ENCODE results near the gene AAK1.

The AAK1 gene

GRCh38 chr2:69491864-69492263, 151.7 kb downstream of the AAK1 start:
- no peak for DNase-seq (ENCODE audit: low read depth)

- no peak for DNase-seq (ENCODE audit: low read depth)
Observed at GRCh38 chr2:69490486-69490885, 153.1 kb downstream of the AAK1 start.

- peak; percentile 9 for DNase-seq (ENCODE audit: low read depth)
Observed at GRCh38 chr2:69489793-69490192, 153.7 kb downstream of the AAK1 start.

GRCh38 chr2:69483696-69484095, 159.8 kb downstream of the AAK1 start:
- DNase-seq (ENCODE audit: low read depth), result no peak

GRCh38 chr2:69483024-69483423, 160.5 kb downstream of the AAK1 start:
- DNase-seq (ENCODE audit: low read depth), result no peak

- no peak for DNase-seq (ENCODE audit: low read depth)
Observed at GRCh38 chr2:69482471-69482870, 161.1 kb downstream of the AAK1 start.

GRCh38 chr2:69481421-69481820, 162.1 kb downstream of the AAK1 start:
- no peak for DNase-seq (ENCODE audit: low read depth)

GRCh38 chr2:69477627-69478026, 165.9 kb downstream of the AAK1 start:
- DNase-seq (ENCODE audit: low read depth), result no peak

GRCh38 chr2:69474688-69475087, 168.9 kb downstream of the AAK1 start:
- DNase-seq (ENCODE audit: low read depth), result no peak

GRCh38 chr2:69471793-69472192, 171.7 kb downstream of the AAK1 start:
- no peak for DNase-seq (ENCODE audit: low read depth)

- DNase-seq (ENCODE audit: low read depth), result no peak
Observed at GRCh38 chr2:69470911-69471310, 172.6 kb downstream of the AAK1 start.

GRCh38 chr2:69469784-69470183, 173.8 kb downstream of the AAK1 start:
- no peak for DNase-seq (ENCODE audit: low read depth)

GRCh38 chr2:69469375-69469774, 174.2 kb downstream of the AAK1 start:
- no peak for DNase-seq (ENCODE audit: low read depth)

- no peak for DNase-seq (ENCODE audit: low read depth)
Observed at GRCh38 chr2:69466728-69467127, 176.8 kb downstream of the AAK1 start.

- no peak for DNase-seq (ENCODE audit: low read depth)
Observed at GRCh38 chr2:69465513-69466456, 177.8 kb downstream of the AAK1 start.

- DNase-seq (ENCODE audit: low read depth), result peak; percentile 14
Observed at GRCh38 chr2:69464575-69464974, 179.0 kb downstream of the AAK1 start.

- DNase-seq (ENCODE audit: low read depth), result no peak
Observed at GRCh38 chr2:69462780-69463179, 180.8 kb downstream of the AAK1 start.

GRCh38 chr2:69461404-69461803, 182.1 kb downstream of the AAK1 start:
- no peak for DNase-seq (ENCODE audit: low read depth)

- no peak for DNase-seq (ENCODE audit: low read depth)
Observed at GRCh38 chr2:69459936-69460335, 183.6 kb downstream of the AAK1 start.

- DNase-seq (ENCODE audit: low read depth), result no peak
Observed at GRCh38 chr2:69456950-69457445, 186.5 kb downstream of the AAK1 start.

- no peak for DNase-seq (ENCODE audit: low read depth)
Observed at GRCh38 chr2:69456154-69456553, 187.4 kb downstream of the AAK1 start.

GRCh38 chr2:69454976-69455375, 188.6 kb downstream of the AAK1 start:
- no peak for DNase-seq (ENCODE audit: low read depth)

- no peak for DNase-seq (ENCODE audit: low read depth)
Observed at GRCh38 chr2:69453475-69454129, 189.9 kb downstream of the AAK1 start.

Data from stromal cell of bone marrow (primary cell).